DMS 273 treated with DMSO at 0.1 percent for 48 hours (cell line): ENCODE data around the gene ZHX3.
"Not testable (repeated sequence)": the region's sequence is repeated elsewhere in the genome, so short reads cannot be mapped to it uniquely, and the experiment has no call there.

ENCODE experiments used
- DNase-seq: peaks from one replicate; lab custom pipeline; 2025; lab: John Stamatoyannopoulos, UW

ZHX3 gene

GRCh38 chr20:41330941-41331340 lies 13.4 kb upstream of the ZHX3 start:
- DNase-seq: no peak

GRCh38 chr20:41330343-41330720 lies 12.8 kb upstream of the ZHX3 start:
- DNase-seq: no peak

DNA sequence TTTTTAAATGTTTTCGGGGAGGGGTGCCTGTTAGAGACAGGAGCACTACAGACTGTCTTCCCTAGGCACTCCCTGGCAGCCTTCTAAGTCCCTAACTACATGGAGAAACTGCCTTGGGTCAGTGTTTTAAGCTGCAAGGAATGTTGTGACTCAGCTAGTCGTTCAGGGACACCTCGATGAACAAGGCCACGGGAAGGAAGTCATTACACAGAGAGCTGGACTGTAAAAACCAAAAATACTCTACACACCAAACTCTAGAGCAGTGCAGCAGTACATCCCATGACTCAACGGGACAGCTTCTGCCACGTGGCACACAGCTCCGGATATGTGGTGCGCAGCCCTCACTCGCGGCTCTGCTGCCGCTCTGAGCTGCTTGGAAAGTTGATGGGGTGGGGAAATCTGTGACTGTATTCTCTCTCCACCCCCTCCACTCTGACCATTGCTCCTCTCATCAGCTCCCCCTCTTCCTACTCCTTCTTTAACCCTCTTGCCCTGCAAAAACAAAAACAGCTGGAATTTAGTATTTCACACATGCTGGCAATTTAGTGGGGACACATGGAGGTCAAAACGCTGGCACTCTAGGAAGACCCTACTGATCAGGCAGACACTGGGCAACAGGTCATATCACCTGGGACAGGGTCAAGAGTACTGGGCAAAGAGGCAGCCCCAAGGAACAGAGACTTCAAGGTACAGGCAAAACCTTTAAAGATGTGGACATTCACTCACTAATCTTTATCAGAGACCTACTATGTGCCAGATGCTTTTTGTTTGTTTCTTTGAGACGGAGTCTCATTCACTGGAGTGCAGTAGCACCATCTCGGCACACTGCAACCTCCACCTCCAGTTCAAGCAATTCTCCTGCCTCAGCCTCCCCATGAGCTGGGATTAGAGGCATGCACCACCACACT lies 12.2 kb upstream of the ZHX3 start:
- DNase-seq: no peak

GRCh38 chr20:41327178-41327577 lies 9.6 kb upstream of the ZHX3 start:
- no peak for DNase-seq

DNA sequence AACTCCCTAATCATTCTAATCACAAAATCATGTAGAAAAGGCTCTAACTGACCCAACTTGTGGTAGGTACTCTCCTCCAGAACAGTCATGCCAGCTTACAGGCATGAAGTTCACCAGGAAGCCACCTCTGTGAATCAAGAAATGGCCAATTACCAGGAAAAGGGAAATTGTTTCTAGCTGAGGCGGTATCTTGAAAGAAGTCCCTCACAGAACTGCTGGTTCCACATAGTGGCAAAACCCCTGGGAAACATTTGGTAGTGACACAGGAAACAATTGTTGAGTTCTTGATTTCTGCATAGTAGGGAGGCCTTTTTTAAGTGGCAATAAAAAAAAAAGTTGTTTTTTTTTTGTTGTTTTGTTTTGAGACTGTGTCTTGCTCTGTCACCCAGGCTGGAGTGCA lies 3.4 kb upstream of the ZHX3 start:
- no peak for DNase-seq

- no peak for DNase-seq
Measured at GRCh38 chr20:41320441-41320840, 2.9 kb upstream of the ZHX3 start.

DNA sequence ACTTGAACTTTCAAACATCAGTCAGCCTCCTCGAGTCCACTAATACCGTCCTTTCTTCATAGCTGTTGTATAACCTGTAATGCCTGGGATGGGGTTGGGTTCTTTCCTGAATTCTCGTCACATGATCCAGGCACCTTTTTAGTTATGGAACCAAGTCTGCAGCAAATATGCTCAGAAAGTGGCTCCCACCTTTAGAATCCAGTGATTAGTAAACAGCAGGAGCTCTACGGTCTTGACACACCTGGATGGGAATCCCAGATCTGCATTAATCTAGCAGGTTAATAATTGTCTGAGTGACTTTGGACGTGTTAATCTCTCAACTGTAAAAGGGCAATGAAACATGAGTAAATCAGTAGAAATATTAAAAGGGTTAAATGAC lies 729 bp upstream of the ZHX3 start:
- no peak for DNase-seq

- peak; percentile 58 for DNase-seq
Measured at GRCh38 chr20:41316602-41317545, 657 bp downstream of the ZHX3 start.

DNA sequence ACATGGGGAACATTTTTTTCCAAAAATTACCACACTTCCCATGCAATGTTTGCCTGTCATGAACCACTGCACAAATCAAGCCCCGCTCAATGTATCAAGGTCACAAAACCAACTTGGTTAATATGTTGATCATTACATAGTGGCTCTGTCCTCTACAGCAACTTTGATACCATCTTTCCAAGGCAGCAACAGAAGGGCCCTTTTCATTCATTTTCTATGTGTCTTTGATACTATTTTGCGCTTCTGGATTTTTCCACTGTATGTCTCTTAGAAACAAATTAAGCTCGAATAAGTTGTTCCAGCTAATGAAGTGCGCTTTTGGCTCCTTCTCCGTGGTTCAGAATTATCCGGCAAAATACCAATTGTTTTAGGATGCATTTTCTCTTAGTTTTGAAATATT lies 1.5 kb downstream of the ZHX3 start:
- no peak for DNase-seq

DNA sequence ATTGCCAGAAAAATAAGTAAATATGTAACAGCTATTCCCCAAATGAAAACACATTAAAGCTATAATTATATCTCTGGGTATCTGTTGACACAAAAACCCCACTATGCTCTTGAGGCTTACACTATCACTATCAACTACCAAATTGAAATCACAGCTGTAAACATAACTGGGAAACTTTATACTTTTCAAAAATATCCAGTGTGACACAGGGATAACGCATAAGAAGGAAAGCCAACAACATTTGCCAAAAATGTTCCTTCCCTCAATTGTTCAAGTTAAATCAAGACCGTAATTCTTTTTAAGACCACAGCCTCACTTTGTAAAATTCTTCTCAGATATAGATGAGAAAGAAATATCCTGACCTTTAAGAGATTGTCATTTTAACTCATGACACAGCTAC lies 3.1 kb downstream of the ZHX3 start:
- DNase-seq: no peak

DNA sequence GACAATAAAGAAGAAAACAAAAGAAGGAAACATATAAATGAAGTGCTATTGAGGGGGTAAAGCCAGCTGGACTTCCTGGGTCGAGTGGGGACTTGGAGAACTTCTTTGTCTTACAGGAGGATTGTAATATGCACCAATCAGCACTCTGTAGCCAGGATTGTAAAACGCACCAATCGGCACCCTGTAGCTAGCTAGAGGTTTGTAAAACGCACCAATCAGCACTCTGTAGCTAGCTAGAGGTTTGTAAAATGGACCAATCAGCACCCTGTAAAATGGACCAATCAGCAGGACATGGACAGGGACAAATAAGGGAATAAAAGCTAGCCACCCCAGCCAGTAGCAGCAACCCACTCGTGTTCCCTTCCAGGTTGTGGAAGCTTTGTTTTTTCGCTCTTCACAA lies 5.5 kb downstream of the ZHX3 start:
- DNase-seq: not testable (repeated sequence)

DNA sequence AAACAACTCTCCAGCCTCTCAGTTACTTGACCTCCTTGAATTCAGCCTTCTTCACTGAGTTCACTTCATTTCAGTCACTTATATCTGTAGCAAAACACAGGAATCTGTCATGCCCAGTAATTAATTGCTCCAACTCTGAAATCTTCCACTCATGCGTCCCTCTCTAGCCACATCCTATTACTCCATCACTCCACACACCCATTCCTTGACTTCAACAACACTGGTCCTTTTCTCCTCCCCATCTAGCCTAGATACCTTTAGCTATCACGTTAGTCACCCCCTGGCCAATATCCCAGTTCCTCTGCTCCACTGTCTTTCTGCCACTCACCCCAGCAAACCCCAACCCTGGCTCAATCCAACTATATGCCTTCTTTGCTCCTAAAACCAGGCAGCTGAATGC lies 7.7 kb downstream of the ZHX3 start:
- DNase-seq: no peak

GRCh38 chr20:41308726-41309413 lies 8.7 kb downstream of the ZHX3 start:
- no peak for DNase-seq

DNA sequence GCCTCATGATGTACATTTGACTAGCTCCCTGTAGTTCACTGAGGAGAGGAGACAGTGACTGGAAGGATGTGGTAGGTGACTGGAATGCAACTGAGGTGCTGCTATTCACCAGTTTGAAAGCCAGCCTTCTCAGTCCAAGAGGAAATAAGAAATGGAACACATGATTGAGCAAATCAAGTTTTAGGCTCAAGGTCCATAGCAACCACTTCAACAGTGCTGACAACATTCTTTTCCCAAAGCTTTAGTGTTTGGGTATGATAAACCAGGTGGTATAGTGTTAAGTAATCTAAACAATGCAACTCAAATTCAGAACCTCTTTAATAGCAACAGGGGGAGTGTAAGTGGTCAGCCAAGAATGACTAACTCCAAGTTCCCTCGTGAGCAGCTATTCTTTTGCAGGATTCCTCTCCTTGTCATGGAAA lies 9.2 kb downstream of the ZHX3 start:
- no peak for DNase-seq

DNA sequence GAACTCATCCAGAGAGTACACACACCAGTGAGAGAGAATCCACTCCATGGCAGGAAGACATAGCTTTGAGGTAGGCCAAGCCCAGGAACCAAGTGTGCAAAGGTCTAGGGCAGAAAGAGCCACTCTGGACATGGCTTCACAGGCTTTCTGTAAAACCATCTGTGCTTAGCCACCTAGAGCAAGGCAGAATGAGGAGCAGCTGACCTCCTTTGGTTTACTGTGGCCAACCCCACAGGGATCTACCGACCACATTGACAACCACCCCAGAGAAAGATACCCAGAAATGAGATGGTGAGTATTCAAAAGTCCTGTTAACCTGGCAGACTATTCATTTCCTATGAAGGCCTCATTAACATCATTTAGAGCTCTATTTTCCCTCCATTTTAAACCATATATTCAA lies 10.5 kb downstream of the ZHX3 start:
- DNase-seq: no peak

GRCh38 chr20:41306061-41306727 lies 11.3 kb downstream of the ZHX3 start:
- DNase-seq: no peak

DNA sequence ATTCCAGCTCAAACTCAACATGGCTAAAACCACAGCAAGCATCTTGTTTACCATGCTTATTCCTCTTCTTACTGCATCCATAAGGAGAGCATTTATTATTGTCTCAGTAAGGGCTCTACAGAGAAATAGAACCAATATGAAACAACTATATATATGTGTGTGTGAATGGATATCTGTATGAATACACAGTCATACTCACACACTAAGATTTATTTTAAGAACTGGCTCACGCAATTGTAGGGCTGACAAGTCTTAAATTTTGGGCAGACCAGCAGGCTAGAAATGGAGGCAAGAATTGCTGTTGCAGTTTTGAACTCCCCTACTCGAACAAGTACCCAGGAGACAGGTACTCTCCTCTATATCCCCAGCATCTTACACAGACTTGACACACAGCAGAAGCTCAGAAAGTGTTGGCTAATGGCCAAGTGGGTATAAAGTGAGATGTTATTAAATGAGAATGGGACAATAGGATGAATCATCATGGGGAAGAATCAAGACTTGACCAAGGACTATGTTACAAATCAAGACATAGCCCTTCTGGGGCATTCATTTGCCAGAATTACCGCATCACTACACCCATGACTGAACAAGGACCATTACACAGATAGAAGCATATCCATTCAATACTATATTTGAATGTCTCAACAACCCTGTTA lies 13.0 kb downstream of the ZHX3 start:
- no peak for DNase-seq

GRCh38 chr20:41304002-41304401 lies 13.5 kb downstream of the ZHX3 start:
- no peak for DNase-seq

DNA sequence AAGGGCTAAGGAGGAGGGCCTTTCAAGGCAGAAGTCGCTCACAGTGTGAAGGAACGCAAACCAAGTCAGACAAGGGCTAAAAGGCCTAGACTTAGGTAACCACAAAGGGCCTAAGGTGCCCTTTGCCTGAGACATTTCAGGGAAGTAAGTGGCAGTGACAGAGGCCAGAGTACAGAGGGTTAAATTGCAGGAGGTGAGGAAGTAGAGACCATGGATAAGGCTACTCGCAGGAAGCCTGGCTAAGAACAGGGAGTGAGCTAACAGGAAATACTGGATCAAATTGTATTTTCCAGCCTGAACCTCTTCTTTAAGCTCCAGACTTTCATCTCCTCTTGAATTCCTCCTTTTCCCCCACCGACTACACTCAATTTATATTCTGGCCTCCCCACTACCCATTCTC lies 16.6 kb downstream of the ZHX3 start:
- no peak for DNase-seq

DNA sequence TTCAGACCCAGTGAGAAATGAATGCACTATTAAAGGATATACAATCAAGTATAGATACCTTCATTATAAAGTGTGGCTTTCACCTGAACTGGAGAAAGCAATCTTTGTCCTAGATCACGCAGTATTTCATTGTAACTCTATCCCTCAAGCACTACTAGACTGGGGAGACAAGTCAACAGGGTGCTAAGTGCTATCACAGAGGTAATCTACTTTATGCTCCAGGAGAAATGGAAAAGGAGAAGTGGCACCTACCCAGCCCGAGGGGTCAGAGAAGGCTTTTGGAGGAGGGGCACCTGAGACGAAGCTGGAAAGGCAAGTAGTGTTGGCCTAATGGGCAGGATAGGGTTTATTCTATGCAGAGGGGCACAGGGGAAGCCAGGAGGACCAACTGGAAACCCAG lies 17.1 kb downstream of the ZHX3 start:
- DNase-seq: no peak

GRCh38 chr20:41299899-41300298 lies 17.6 kb downstream of the ZHX3 start:
- no peak for DNase-seq
